BLaER1 (cell line): Measurements from ENCODE around the gene SH2D2A.
A peak's percentile ranks its signal among the peaks of the same experiment; 100 is the strongest.

Experiments
- H3K27ac ChIP-seq: shearing (Covaris generic); formaldehyde crosslinking; 2 replicates; pipeline ENCODE4 v1.8.1; 2022
- H3K27me3 ChIP-seq: shearing (Covaris generic); formaldehyde crosslinking; 2 replicates; pipeline ENCODE4 v1.8.1; 2022
- H3K36me3 ChIP-seq: shearing (Covaris generic); formaldehyde crosslinking; 2 replicates; pipeline ENCODE4 v1.8.1; 2022
- H3K4me1 ChIP-seq: shearing (Covaris generic); formaldehyde crosslinking; 2 replicates; pipeline ENCODE4 v1.8.1; 2022
- H3K4me2 ChIP-seq: shearing (Covaris generic); formaldehyde crosslinking; 2 replicates; pipeline ENCODE4 v1.8.1; 2022
- H3K4me3 ChIP-seq: shearing (Covaris generic); formaldehyde crosslinking; 2 replicates; pipeline ENCODE4 v1.8.1; 2022
- H3K9ac ChIP-seq: shearing (Covaris generic); formaldehyde crosslinking; 2 replicates; pipeline ENCODE4 v1.8.1; 2022
- H3K9me3 ChIP-seq: shearing (Covaris generic); formaldehyde crosslinking; 2 replicates; pipeline ENCODE4 v1.8.1; 2022
- H4K20me1 ChIP-seq: shearing (Covaris generic); formaldehyde crosslinking; 2 replicates; pipeline ENCODE4 v1.8.1; 2022
- Cebpa-rat ChIP-seq: shearing (Covaris generic); IDR thresholded peaks from 2 replicates; pipeline ENCODE4 v1.8.1; 2022

SH2D2A gene

DNA sequence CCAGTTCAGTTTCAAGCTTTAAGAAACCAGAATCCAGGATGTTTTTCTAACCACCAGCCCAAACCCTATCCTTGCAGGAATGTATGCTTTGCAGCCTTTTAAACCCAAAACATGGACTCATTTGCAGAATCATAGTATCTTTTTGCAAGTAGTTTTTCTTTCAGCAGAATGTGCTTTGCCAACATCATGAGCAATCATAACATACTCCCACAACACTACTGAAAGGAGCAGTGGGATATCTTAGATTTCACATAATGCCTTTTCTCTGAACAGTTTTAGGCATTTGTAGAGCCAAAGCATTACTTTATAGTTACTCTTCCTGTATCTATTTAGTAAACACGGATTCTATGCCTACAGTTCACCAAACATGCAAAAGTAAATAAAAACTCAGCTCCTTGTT, 10.0 kb upstream of the SH2D2A start:
- H3K9me3 ChIP-seq = no peaks in the 10 kb centered on the region
- no peak for TF ChIP-seq Cebpa-rat
- no peak overlapping the region for H3K4me2 ChIP-seq
- H3K36me3 ChIP-seq = no peaks in the 10 kb centered on the region
- H3K9ac ChIP-seq = no peak overlapping the region
- H4K20me1 ChIP-seq = no peaks in the 10 kb centered on the region
- no peak overlapping the region for H3K4me3 ChIP-seq
- peaks cover 12% of the 10 kb centered on the region for H3K4me1 ChIP-seq
- H3K27ac ChIP-seq = no peak overlapping the region
- H3K27me3 ChIP-seq = no peaks in the 10 kb centered on the region

DNA sequence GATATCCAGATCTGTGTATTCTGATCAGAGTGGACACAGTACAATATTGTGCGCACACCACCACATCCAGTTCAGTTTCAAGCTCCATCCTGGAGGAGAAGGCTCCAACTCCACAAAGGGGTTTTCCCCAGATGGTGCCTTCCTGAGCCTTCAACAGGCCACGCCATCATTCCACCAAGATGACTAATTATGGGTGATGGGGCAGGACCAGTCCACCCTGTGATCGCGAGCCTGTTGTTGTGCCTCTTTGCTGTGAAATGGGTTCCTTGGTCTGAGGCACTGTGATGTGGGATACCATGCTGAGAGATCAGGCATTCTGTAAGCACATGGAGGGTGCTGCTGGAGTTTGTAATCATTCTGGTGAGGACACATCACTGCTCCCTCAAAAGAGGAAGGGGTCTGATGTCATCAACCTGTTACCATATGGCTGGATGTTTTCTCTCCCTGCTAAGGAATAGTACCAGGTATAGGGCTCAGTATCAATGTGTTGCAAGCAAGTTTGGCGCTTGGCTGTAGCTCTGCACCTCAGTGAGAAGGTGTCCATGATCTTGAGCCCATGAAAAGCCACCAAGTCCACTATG, 6.7 kb upstream of the SH2D2A start:
- no peak overlapping the region for H3K4me2 ChIP-seq
- H3K27ac ChIP-seq = no peak overlapping the region

DNA sequence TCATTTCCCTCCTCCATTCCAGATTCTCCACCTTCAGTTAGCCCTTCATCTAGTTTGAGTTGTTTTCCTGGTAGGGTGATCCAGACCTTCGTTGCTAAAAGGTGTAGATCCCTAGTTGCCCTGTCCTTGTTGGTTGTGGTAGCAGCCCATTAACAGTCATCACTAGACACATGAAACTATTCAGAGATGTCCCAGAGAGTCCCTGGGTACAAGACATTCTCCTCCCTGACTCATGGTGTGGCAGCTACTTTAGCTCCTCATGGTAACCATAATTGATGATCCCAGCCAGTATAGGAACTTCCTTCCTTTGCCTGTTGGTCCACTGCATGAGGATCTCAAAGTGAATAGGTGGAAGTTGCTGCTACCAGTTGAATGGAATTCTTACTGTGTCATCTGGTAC, 6.0 kb upstream of the SH2D2A start:
- H4K20me1 ChIP-seq = no peaks in the 10 kb centered on the region
- no peaks in the 10 kb centered on the region for H3K27me3 ChIP-seq
- H3K9me3 ChIP-seq = no peaks in the 10 kb centered on the region
- no peak overlapping the region for H3K27ac ChIP-seq
- H3K4me3 ChIP-seq = no peak overlapping the region
- H3K9ac ChIP-seq = no peak overlapping the region
- H3K4me1 ChIP-seq = peaks cover under 1% of the 10 kb centered on the region
- no peak overlapping the region for H3K4me2 ChIP-seq
- H3K36me3 ChIP-seq = no peaks in the 10 kb centered on the region
- no peak for TF ChIP-seq Cebpa-rat

More for the DNA sequence above, 6.7 kb upstream of the SH2D2A start:
- no peaks in the 10 kb centered on the region for H3K36me3 ChIP-seq
- H3K9me3 ChIP-seq = no peaks in the 10 kb centered on the region
- no peak overlapping the region for H3K9ac ChIP-seq
- no peak for TF ChIP-seq Cebpa-rat
- 0 out of 2 replicates have a peak, but pooled peaks cover under 1% of the 10 kb centered on the region for H3K4me1 ChIP-seq
- H4K20me1 ChIP-seq = no peaks in the 10 kb centered on the region
- H3K4me3 ChIP-seq = no peak overlapping the region
- no peaks in the 10 kb centered on the region for H3K27me3 ChIP-seq

DNA sequence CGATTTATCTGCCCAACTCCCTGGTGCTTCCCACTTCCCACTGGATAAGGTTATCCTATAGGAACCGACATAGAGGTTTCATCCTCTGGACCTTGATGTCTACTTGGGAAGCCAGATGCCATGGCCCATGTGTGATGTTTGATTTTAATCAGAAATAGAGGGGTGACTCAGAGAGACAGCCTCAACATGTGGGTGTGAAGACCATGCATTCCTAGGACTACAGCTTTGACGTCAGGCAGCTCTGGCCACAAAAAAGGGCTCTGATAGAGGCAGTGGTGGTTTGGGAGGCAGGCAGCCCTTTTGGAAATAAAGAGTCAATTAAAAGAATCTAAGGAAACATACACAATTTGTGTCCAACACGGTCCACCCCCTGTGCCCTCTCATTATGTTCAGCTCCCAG, 5.2 kb upstream of the SH2D2A start:
- Histone ChIP-seq H3K9ac (no peak overlapping the region), H4K20me1 (no peaks in the 10 kb centered on the region), H3K4me3 (no peak overlapping the region), H3K4me1 (peaks cover 9% of the 10 kb centered on the region), H3K27me3 (no peaks in the 10 kb centered on the region), H3K9me3 (no peaks in the 10 kb centered on the region), H3K4me2 (no peak overlapping the region), H3K27ac (no peak overlapping the region), H3K36me3 (no peaks in the 10 kb centered on the region)
- TF ChIP-seq Cebpa-rat = no peak

- TF ChIP-seq Cebpa-rat = no peak
- H3K4me1 ChIP-seq = peaks cover 62% of the 10 kb centered on the region
- H3K36me3 ChIP-seq = peaks cover 13% of the 10 kb centered on the region
- peak overlapping the region; percentile 100 for H3K4me2 ChIP-seq
- H4K20me1 ChIP-seq = no peaks in the 10 kb centered on the region
- H3K27ac ChIP-seq = peak overlapping the region; percentile 92
- H3K27me3 ChIP-seq = no peaks in the 10 kb centered on the region
- peak overlapping the region; percentile 65 for H3K4me3 ChIP-seq
- no peaks in the 10 kb centered on the region for H3K9me3 ChIP-seq
- H3K9ac ChIP-seq = peak overlapping the region; percentile 82
Measured at GRCh38 chr1:156815961-156816422, 656 bp downstream of the SH2D2A start.

DNA sequence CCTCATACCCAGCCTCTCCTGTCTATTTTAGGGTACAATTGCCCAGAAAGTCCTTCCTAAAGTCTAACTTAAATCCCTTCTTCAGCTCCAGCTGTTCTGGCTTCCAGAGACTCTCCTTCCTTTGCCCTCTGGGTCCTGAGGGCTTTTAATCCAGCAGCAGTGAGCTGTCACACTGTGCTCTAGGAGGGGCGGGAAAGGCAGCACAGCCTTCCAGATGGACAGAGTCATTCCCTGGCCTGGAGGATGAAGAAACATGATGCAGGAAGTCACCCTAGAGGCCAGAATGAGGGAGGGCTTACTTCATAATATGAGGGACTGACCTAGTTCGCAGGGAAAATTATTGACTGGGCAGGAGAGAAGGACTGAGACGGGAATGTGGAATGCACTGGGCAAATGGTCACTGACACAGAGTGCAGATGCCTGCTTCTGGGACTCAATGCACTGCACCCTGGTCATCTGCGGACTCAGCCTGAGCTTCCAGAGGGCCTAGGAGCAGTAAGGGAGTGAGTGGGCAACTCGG, 1.3 kb downstream of the SH2D2A start:
- H3K4me1 ChIP-seq = peaks cover 62% of the 10 kb centered on the region
- H3K4me2 ChIP-seq = peak overlapping the region; percentile 100
- peak overlapping the region; percentile 92 for H3K27ac ChIP-seq
- H3K4me3 ChIP-seq = peak overlapping the region; percentile 65
- H4K20me1 ChIP-seq = no peaks in the 10 kb centered on the region
- H3K36me3 ChIP-seq = peaks cover 17% of the 10 kb centered on the region
- H3K27me3 ChIP-seq = no peaks in the 10 kb centered on the region
- no peaks in the 10 kb centered on the region for H3K9me3 ChIP-seq
- H3K9ac ChIP-seq = peak overlapping the region; percentile 82
- no peak for TF ChIP-seq Cebpa-rat

GRCh38 chr1:156814571-156815260, 1.9 kb downstream of the SH2D2A start:
- H3K9me3 ChIP-seq = no peaks in the 10 kb centered on the region
- H3K4me2 ChIP-seq = peak overlapping the region; percentile 100
- H3K27me3 ChIP-seq = no peaks in the 10 kb centered on the region
- H3K4me3 ChIP-seq = peak overlapping the region; percentile 72
- H3K4me1 ChIP-seq = peaks cover 62% of the 10 kb centered on the region
- H4K20me1 ChIP-seq = no peaks in the 10 kb centered on the region
- H3K27ac ChIP-seq = peak overlapping the region; percentile 92
- TF ChIP-seq Cebpa-rat = no peak
- H3K36me3 ChIP-seq = peaks cover 17% of the 10 kb centered on the region
- H3K9ac ChIP-seq = peak overlapping the region; percentile 81

DNA sequence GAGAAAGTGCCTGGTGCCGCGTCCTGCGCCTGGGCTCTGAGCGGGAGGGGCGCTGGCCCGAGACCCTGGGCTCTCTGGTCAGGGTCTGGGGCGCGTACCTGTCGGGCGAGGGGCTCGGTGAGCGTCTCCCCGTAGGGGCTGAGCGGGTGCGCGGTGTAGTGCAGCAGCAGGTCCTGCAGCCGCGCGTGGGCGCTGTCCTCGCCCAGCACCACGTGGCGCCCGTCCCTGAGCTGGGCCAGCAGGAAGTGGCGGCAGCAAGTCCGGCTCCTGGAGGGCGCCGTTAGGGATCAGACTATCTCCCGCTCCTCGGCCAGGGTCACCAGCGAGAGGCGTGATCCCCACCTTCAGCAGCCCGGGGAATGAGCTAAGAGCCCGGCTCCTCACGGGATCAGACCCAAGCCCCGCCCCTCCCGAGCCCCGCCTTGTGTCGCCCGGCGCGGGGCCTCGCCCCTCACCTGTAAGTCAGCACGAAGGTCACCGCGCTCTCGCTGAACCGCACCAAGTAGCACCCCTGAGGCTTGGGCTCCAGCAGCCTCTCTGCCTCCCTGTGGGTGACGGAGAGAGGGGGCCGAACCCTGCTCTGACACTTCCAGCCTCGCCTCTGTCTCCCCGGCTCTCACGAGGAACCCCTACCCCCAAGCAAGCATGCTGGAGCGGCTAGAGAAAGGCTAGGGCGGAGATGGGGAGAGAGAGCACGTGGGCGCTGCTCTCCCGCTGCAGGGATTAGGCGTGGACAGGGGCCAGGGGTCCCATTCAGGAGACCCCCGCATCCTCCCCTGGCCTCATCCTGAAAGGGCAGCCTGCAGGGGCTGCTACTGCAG, 2.7 kb downstream of the SH2D2A start:
- Histone ChIP-seq H3K4me1 (peaks cover 62% of the 10 kb centered on the region), H3K4me2 (peak overlapping the region; percentile 100)

DNA sequence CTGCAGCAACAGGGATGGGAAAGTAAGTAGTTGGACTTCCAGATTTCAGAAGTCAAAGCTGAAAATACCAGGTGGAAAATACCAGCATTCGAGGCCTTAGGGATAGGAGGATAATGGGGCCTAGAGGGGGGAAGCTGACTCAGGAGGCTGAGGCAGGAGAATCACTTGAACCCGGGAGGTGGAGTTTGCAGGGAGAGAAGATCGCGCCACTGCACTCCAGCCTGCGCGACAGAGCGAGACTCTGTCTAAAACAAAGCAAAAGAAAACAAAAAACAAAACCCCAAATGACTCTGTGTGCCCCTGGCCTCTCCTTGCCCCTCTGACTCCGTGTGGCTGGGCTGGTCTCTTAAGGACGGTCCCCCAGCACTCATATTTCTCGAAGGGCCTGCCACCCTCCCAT, 3.4 kb downstream of the SH2D2A start:
- Histone ChIP-seq H3K4me3 (peak overlapping the region; percentile 72), H3K4me1 (peaks cover 69% of the 10 kb centered on the region), H3K4me2 (peak overlapping the region; percentile 100), H3K9ac (peak overlapping the region; percentile 81), H3K9me3 (no peaks in the 10 kb centered on the region), H3K36me3 (peaks cover 23% of the 10 kb centered on the region), H4K20me1 (peaks cover under 1% of the 10 kb centered on the region; the same call in 1 of the 2 replicates), H3K27me3 (no peaks in the 10 kb centered on the region), H3K27ac (peak overlapping the region; percentile 92)
- TF ChIP-seq Cebpa-rat = no peak

More for the DNA sequence above, 2.7 kb downstream of the SH2D2A start:
- H3K27ac ChIP-seq = peak overlapping the region; percentile 92
- H3K27me3 ChIP-seq = no peaks in the 10 kb centered on the region
- peak overlapping the region; percentile 72 for H3K4me3 ChIP-seq
- peak overlapping the region; percentile 81 for H3K9ac ChIP-seq
- no peaks in the 10 kb centered on the region; the same call in 1 of the 2 replicates for H4K20me1 ChIP-seq
- no peaks in the 10 kb centered on the region for H3K9me3 ChIP-seq
- peaks cover 19% of the 10 kb centered on the region for H3K36me3 ChIP-seq
- no peak for TF ChIP-seq Cebpa-rat
